ENCODE measurements around the gene SNX6. TPM values are rescaled to one million over a fixed set of nuclear protein-coding genes. Genes with fewer than 3 reads are reported as not detected.
"Not testable (repeated sequence)": the region's sequence is repeated elsewhere in the genome, so short reads cannot be mapped to it uniquely, and the experiment has no call there.

Gene SNX6
- total RNA-seq, 1 donor from 2014 or later = 73.4 TPM

- Mint-ChIP-seq H3K27ac (no peak overlapping the region), H3K4me1 (ENCODE audit: low read depth) (no peaks in the 10 kb centered on the region), H3K4me3 (ENCODE audit: low read depth) (no peak overlapping the region), H3K36me3 (ENCODE audit: insufficient read depth) (peaks cover 21% of the 10 kb centered on the region), H3K9me3 (ENCODE audit: low read depth) (no peaks in the 10 kb centered on the region), H3K27me3 (no peaks in the 10 kb centered on the region)
- no peak for TF ChIP-seq CTCF (IDR thresholded peaks at IDR 0.05; ENCODE audit: unreplicated experiment)
- DNase-seq (ENCODE audit: low spot score, unreplicated experiment) = no peak
Measured at GRCh38 chr14:34569750-34570149, 60.2 kb downstream of the SNX6 start.

GRCh38 chr14:34568803-34569202 is 61.1 kb downstream of the SNX6 start:
- Mint-ChIP-seq H3K4me1 (ENCODE audit: low read depth) (no peaks in the 10 kb centered on the region), H3K4me3 (ENCODE audit: low read depth) (no peak overlapping the region), H3K36me3 (ENCODE audit: insufficient read depth) (peaks cover 21% of the 10 kb centered on the region), H3K9me3 (ENCODE audit: low read depth) (no peaks in the 10 kb centered on the region), H3K27me3 (no peaks in the 10 kb centered on the region), H3K27ac (no peak overlapping the region)
- no peak for TF ChIP-seq CTCF (IDR thresholded peaks at IDR 0.05; ENCODE audit: unreplicated experiment)
- no peak for DNase-seq (ENCODE audit: low spot score, unreplicated experiment)

GRCh38 chr14:34562776-34563150 is 67.2 kb downstream of the SNX6 start:
- H3K27me3 Mint-ChIP-seq = no peaks in the 10 kb centered on the region
- DNase-seq (ENCODE audit: low spot score, unreplicated experiment) = no peak
- H3K4me3 Mint-ChIP-seq (ENCODE audit: low read depth) = no peak overlapping the region
- no peak overlapping the region for H3K27ac Mint-ChIP-seq
- no peaks in the 10 kb centered on the region for H3K4me1 Mint-ChIP-seq (ENCODE audit: low read depth)
- TF ChIP-seq CTCF (IDR thresholded peaks at IDR 0.05; ENCODE audit: unreplicated experiment) = no peak
- H3K36me3 Mint-ChIP-seq (ENCODE audit: insufficient read depth) = peaks cover 15% of the 10 kb centered on the region
- H3K9me3 Mint-ChIP-seq (ENCODE audit: low read depth) = no peaks in the 10 kb centered on the region

- H3K27me3 Mint-ChIP-seq; H3K27ac Mint-ChIP-seq; H3K4me1 Mint-ChIP-seq (ENCODE audit: low read depth); DNase-seq (ENCODE audit: low spot score, unreplicated experiment); H3K9me3 Mint-ChIP-seq (ENCODE audit: low read depth); H3K4me3 Mint-ChIP-seq (ENCODE audit: low read depth): not testable (repeated sequence)
- peaks cover 13% of the 10 kb centered on the region for H3K36me3 Mint-ChIP-seq (ENCODE audit: insufficient read depth)
Measured at GRCh38 chr14:34562037-34562775, 67.7 kb downstream of the SNX6 start.

- H3K27me3 Mint-ChIP-seq; DNase-seq (ENCODE audit: low spot score, unreplicated experiment); H3K27ac Mint-ChIP-seq; H3K4me3 Mint-ChIP-seq (ENCODE audit: low read depth); H3K9me3 Mint-ChIP-seq (ENCODE audit: low read depth); H3K36me3 Mint-ChIP-seq (ENCODE audit: insufficient read depth): not testable (repeated sequence)
- peaks cover 10% of the 10 kb centered on the region for H3K4me1 Mint-ChIP-seq (ENCODE audit: low read depth)
Measured at GRCh38 chr14:34556498-34556829, 73.5 kb downstream of the SNX6 start.

- H3K4me1 Mint-ChIP-seq (ENCODE audit: low read depth) = peaks cover 12% of the 10 kb centered on the region
- H3K27ac Mint-ChIP-seq; H3K4me3 Mint-ChIP-seq (ENCODE audit: low read depth); H3K27me3 Mint-ChIP-seq; H3K9me3 Mint-ChIP-seq (ENCODE audit: low read depth); DNase-seq (ENCODE audit: low spot score, unreplicated experiment); H3K36me3 Mint-ChIP-seq (ENCODE audit: insufficient read depth): not testable (repeated sequence)
Measured at GRCh38 chr14:34555583-34556497, 74.1 kb downstream of the SNX6 start.

Data from progenitor cell of endocrine pancreas (in vitro differentiated cells).